SK-N-SH treated with all-trans-retinoic acid at 6 μM for 48 hours (cell line): Measurements from ENCODE around the gene CES5A.

Experiments used
- ATAC-seq: fragments of 200-7000 bp; cut with Tn5 transposase; 3 replicates; pipeline ENCODE4 v1.9.1; 2020; ENCODE audit warnings: mild to moderate bottlenecking, moderate library complexity
- ARNTL ChIP-seq: fragments of 450-650 bp; formaldehyde crosslinking; IDR thresholded peaks from 2 replicates; pipeline ENCODE4 v1.5.0; 2020; ENCODE audit warnings: low read depth, mild to moderate bottlenecking, moderate library complexity, borderline replicate concordance
- BACH2 ChIP-seq: fragments of 250-450 bp; sonication (Bioruptor Pico); IDR thresholded peaks from 2 replicates; pipeline ENCODE4 v1.9.0; 2021; ENCODE audit warnings: mild to moderate bottlenecking, borderline replicate concordance
- CSDC2 ChIP-seq: fragments of 250-450 bp; sonication (Bioruptor Pico); IDR thresholded peaks from 2 replicates; pipeline ENCODE4 v1.5.0; 2020; ENCODE audit warnings: mild to moderate bottlenecking, moderate library complexity
- GLIS3 ChIP-seq: fragments of 250-450 bp; sonication (Bioruptor Pico); IDR thresholded peaks from 2 replicates; pipeline ENCODE4 v1.5.0; 2020; ENCODE audit warnings: mild to moderate bottlenecking, moderate library complexity
- ISL1 ChIP-seq: fragments of 250-450 bp; sonication (Bioruptor Pico); IDR thresholded peaks from 2 replicates; pipeline ENCODE4 v2.1.2; 2022; ENCODE audit warnings: mild to moderate bottlenecking, moderate library complexity
- OSR1 ChIP-seq: fragments of 250-450 bp; sonication (Bioruptor Pico); IDR thresholded peaks from 2 replicates; pipeline ENCODE4 v1.8.0; 2022; ENCODE audit warnings: moderate library complexity, mild to moderate bottlenecking, inconsistent platforms
- RARB ChIP-seq: fragments of 250-450 bp; sonication (Bioruptor Pico); IDR thresholded peaks from 2 replicates; pipeline ENCODE4 v1.8.0; 2021; ENCODE audit warnings: mild to moderate bottlenecking, moderate library complexity
- SNAI2 ChIP-seq: fragments of 250-450 bp; sonication (Bioruptor Pico); IDR thresholded peaks from 2 replicates; pipeline ENCODE4 v1.5.0; 2020; ENCODE audit warnings: mild to moderate bottlenecking, moderate library complexity
- TCF4 ChIP-seq: fragments of 250-450 bp; sonication (Bioruptor Pico); IDR thresholded peaks from 2 replicates; pipeline ENCODE4 v1.8.0; 2021; ENCODE audit warnings: mild to moderate bottlenecking, moderate library complexity, borderline replicate concordance
- TOX ChIP-seq: fragments of 250-450 bp; sonication (Bioruptor Pico); IDR thresholded peaks from 2 replicates; pipeline ENCODE4 v1.8.0; 2021; ENCODE audit warnings: mild to moderate bottlenecking, moderate library complexity, borderline replicate concordance
- ZC3H10 ChIP-seq: fragments of 250-450 bp; sonication (Bioruptor Pico); IDR thresholded peaks from 2 replicates; pipeline ENCODE4 v1.5.1; 2021; ENCODE audit warnings: mild to moderate bottlenecking, moderate library complexity
- ZFP3 ChIP-seq: fragments of 250-450 bp; sonication (Bioruptor Pico); IDR thresholded peaks from 2 replicates; pipeline ENCODE4 v1.5.0; 2020; ENCODE audit warnings: mild to moderate bottlenecking, moderate library complexity
- ZFP30 ChIP-seq: fragments of 450-650 bp; formaldehyde crosslinking; IDR thresholded peaks from 2 replicates; pipeline ENCODE4 v1.5.0; 2022; ENCODE audit warnings: mild to moderate bottlenecking, moderate library complexity
- ZNF565 ChIP-seq: fragments of 450-650 bp; formaldehyde crosslinking; conservative IDR thresholded peaks from 2 replicates; pipeline ENCODE4 v1.5.0; 2020; ENCODE audit warnings: low read depth, mild to moderate bottlenecking, moderate library complexity
- ZNF70 ChIP-seq: fragments of 450-650 bp; formaldehyde crosslinking; IDR thresholded peaks from 2 replicates; pipeline ENCODE4 v1.5.0; 2020; ENCODE audit warnings: mild to moderate bottlenecking, moderate library complexity
- ZNF8 ChIP-seq: fragments of 450-650 bp; formaldehyde crosslinking; IDR thresholded peaks from 2 replicates; pipeline ENCODE4 v1.5.0; 2020; ENCODE audit warnings: mild to moderate bottlenecking, moderate library complexity
- TF ChIP-seq, protein P1 (sequence below): fragments of 250-450 bp; sonication (Bioruptor Pico); IDR thresholded peaks from 2 replicates; pipeline ENCODE4 v1.5.1; 2020; ENCODE audit warnings: low read depth, mild to moderate bottlenecking, moderate library complexity
- TF ChIP-seq, protein P2 (sequence below): fragments of 250-450 bp; sonication (Bioruptor Pico); IDR thresholded peaks from 2 replicates; pipeline ENCODE4 v1.5.0; 2020; ENCODE audit warnings: mild to moderate bottlenecking, moderate library complexity
- TF ChIP-seq, protein P3 (sequence below): fragments of 250-450 bp; sonication (Bioruptor Pico); IDR thresholded peaks from 2 replicates; pipeline ENCODE4 v1.5.1; 2021; ENCODE audit warnings: mild to moderate bottlenecking, moderate library complexity
- TF ChIP-seq, protein P4 (sequence below): fragments of 250-450 bp; sonication (Bioruptor Pico); IDR thresholded peaks from 2 replicates; pipeline ENCODE4 v1.8.0; 2021; ENCODE audit warnings: low read depth, mild to moderate bottlenecking, moderate library complexity, borderline replicate concordance
- TF ChIP-seq, protein P5 (sequence below): fragments of 250-450 bp; sonication (Bioruptor Pico); IDR thresholded peaks from 2 replicates; pipeline ENCODE4 v1.8.0; 2020; ENCODE audit warnings: mild to moderate bottlenecking, moderate library complexity, borderline replicate concordance

The CES5A gene

DNA sequence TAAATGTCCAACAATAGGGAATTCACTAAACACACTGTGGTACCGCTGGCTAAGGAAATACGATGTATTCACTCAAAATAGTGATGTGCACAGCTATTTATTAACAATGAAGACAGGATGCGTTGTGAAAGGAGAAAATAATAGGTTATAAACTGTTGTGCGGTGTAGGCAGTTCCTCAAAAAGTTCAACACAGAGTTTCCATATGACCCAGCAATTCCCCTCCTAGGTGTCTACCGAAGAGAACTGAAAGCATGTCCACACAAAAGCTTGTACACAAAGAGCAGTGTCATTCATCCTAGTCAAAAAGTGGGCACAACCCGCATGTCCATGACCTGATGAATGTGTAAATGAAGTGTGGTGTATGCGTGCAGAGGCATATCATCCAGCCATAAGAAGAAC lies 41.1 kb downstream of the CES5A start:
- ATAC-seq: no peak
- no peak for TF ChIP-seq CSDC2 (CRISPR knock-in tag)
- TF ChIP-seq ZFP30 (CRISPR knock-in tag): no peak
- TF ChIP-seq OSR1 (CRISPR knock-in tag): no peak
- no peak for TF ChIP-seq ISL1
- TF ChIP-seq TCF4 (CRISPR knock-in tag): no peak
- no peak for TF ChIP-seq SNAI2 (CRISPR knock-in tag)

DNA sequence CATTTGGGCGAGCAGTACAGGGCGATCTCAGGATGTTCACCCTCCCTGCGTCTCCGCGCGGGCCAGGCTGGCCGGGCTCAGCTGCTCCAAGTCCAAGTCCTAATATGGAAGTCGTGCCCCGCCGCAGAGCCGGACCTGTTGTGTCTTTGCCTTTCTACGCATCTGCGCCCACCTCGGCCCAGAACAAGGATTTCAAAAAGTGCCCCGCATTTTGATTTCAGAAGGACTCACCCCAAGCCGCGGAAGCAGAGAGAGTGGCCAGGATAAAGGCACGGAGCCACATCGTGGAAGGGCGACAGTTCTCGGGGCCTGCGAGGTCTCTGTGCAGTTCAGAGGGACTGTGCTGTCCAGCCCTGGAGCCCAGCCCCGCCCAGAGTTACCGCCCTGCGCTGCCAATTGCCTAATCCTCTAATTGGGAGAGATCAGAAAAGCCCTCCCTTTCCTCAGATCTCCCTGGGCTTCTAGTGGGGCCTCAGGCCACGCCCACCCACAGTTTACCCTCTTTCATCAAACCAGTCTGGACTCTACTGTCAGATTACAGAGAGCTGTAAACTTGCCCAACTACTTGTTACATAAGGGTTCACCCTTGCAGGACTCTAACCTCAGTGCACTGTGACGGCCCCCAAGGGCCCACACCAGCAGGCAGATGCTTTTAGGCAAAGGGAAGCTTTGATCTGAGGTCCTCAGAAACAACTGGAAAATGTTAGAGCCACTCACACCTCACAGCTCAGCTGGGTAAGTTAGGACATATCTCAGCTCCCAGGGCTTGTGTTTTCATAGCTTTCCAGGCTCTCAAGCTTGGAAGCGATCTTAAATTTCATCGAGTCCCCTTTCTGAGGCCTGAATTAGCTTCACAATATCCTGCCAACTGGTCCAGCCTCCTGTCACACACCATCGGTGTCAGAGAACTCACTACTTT lies 42.1 kb downstream of the CES5A start, which contains the start of gene CES1:
Gene CES1, minus strand, starts transcription at position 324 of the 919 bp plus-strand sequence. Its CDS starts 41 bp downstream, at position 283.
- ATAC-seq: no peak
- TF ChIP-seq GLIS3 (CRISPR knock-in tag) (no peak), ARNTL (CRISPR knock-in tag) (no peak), TCF4 (CRISPR knock-in tag) (no peak), ZNF565 (no peak), ZNF70 (CRISPR knock-in tag) (no peak), OSR1 (CRISPR knock-in tag) (no peak), ZFP3 (CRISPR knock-in tag) (no peak), BACH2 (CRISPR knock-in tag) (no peak), ZC3H10 (CRISPR knock-in tag) (no peak), RARB (CRISPR knock-in tag) (no peak), SNAI2 (CRISPR knock-in tag) (no peak), TOX (CRISPR knock-in tag) (no peak)
- TF ChIP-seq, protein P1, sequence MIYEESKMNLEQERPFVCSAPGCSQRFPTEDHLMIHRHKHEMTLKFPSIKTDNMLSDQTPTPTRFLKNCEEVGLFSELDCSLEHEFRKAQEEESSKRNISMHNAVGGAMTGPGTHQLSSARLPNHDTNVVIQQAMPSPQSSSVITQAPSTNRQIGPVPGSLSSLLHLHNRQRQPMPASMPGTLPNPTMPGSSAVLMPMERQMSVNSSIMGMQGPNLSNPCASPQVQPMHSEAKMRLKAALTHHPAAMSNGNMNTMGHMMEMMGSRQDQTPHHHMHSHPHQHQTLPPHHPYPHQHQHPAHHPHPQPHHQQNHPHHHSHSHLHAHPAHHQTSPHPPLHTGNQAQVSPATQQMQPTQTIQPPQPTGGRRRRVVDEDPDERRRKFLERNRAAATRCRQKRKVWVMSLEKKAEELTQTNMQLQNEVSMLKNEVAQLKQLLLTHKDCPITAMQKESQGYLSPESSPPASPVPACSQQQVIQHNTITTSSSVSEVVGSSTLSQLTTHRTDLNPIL: no peak
- TF ChIP-seq, protein P2, sequence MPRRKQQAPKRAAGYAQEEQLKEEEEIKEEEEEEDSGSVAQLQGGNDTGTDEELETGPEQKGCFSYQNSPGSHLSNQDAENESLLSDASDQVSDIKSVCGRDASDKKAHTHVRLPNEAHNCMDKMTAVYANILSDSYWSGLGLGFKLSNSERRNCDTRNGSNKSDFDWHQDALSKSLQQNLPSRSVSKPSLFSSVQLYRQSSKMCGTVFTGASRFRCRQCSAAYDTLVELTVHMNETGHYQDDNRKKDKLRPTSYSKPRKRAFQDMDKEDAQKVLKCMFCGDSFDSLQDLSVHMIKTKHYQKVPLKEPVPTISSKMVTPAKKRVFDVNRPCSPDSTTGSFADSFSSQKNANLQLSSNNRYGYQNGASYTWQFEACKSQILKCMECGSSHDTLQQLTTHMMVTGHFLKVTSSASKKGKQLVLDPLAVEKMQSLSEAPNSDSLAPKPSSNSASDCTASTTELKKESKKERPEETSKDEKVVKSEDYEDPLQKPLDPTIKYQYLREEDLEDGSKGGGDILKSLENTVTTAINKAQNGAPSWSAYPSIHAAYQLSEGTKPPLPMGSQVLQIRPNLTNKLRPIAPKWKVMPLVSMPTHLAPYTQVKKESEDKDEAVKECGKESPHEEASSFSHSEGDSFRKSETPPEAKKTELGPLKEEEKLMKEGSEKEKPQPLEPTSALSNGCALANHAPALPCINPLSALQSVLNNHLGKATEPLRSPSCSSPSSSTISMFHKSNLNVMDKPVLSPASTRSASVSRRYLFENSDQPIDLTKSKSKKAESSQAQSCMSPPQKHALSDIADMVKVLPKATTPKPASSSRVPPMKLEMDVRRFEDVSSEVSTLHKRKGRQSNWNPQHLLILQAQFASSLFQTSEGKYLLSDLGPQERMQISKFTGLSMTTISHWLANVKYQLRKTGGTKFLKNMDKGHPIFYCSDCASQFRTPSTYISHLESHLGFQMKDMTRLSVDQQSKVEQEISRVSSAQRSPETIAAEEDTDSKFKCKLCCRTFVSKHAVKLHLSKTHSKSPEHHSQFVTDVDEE: no peak
- TF ChIP-seq, protein P3, sequence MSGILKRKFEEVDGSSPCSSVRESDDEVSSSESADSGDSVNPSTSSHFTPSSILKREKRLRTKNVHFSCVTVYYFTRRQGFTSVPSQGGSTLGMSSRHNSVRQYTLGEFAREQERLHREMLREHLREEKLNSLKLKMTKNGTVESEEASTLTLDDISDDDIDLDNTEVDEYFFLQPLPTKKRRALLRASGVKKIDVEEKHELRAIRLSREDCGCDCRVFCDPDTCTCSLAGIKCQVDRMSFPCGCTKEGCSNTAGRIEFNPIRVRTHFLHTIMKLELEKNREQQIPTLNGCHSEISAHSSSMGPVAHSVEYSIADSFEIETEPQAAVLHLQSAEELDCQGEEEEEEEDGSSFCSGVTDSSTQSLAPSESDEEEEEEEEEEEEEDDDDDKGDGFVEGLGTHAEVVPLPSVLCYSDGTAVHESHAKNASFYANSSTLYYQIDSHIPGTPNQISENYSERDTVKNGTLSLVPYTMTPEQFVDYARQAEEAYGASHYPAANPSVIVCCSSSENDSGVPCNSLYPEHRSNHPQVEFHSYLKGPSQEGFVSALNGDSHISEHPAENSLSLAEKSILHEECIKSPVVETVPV (CRISPR knock-in tag): no peak
- TF ChIP-seq, protein P4, sequence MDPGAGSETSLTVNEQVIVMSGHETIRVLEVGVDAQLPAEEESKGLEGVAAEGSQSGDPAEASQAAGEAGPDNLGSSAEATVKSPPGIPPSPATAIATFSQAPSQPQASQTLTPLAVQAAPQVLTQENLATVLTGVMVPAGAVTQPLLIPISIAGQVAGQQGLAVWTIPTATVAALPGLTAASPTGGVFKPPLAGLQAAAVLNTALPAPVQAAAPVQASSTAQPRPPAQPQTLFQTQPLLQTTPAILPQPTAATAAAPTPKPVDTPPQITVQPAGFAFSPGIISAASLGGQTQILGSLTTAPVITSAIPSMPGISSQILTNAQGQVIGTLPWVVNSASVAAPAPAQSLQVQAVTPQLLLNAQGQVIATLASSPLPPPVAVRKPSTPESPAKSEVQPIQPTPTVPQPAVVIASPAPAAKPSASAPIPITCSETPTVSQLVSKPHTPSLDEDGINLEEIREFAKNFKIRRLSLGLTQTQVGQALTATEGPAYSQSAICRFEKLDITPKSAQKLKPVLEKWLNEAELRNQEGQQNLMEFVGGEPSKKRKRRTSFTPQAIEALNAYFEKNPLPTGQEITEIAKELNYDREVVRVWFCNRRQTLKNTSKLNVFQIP: no peak

DNA sequence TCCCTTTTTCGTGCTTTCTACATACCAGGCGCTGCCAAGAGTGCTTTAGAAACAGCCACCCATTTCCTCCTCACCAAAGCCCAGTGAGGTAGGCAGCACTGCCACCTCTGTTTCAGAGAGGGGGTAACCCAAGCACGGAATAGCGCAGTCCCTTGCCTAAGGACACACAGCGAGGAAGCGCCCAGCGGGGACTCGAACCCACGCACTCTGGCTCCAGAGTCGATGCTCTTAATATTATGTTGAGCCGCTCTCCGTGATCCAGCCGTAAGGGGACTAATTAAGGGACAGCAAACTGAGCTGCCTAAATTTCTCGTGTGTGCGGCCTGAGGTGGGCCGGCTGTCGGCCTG lies 42.8 kb downstream of the CES5A start:
- ATAC-seq: no peak
- TF ChIP-seq, protein P2: no peak
- TF ChIP-seq, protein P1: no peak
- TF ChIP-seq ARNTL (CRISPR knock-in tag) (no peak), GLIS3 (CRISPR knock-in tag) (no peak), TCF4 (CRISPR knock-in tag) (no peak), ZNF8 (CRISPR knock-in tag) (no peak), ZFP3 (CRISPR knock-in tag) (no peak)
- TF ChIP-seq, protein P5, sequence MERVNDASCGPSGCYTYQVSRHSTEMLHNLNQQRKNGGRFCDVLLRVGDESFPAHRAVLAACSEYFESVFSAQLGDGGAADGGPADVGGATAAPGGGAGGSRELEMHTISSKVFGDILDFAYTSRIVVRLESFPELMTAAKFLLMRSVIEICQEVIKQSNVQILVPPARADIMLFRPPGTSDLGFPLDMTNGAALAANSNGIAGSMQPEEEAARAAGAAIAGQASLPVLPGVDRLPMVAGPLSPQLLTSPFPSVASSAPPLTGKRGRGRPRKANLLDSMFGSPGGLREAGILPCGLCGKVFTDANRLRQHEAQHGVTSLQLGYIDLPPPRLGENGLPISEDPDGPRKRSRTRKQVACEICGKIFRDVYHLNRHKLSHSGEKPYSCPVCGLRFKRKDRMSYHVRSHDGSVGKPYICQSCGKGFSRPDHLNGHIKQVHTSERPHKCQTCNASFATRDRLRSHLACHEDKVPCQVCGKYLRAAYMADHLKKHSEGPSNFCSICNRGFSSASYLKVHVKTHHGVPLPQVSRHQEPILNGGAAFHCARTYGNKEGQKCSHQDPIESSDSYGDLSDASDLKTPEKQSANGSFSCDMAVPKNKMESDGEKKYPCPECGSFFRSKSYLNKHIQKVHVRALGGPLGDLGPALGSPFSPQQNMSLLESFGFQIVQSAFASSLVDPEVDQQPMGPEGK (CRISPR knock-in tag): no peak
